PC-3 (cell line): ENCODE measurements around the gene SCD5.

Experiments
- EZH2 ChIP-seq: fragments of 300-600 bp; sonication (generic); IDR thresholded peaks from one replicate; pipeline ENCODE4 v1.6.1; 2017; ENCODE audit warnings: antibody characterized with exemption, mild to moderate bottlenecking, low read length; ENCODE audit not compliant: unreplicated experiment
- TF ChIP-seq, protein P1 (sequence below): fragments of 300-600 bp; sonication (generic); conservative IDR thresholded peaks from 2 replicates; pipeline ENCODE4 v1.5.1; 2017; ENCODE audit warnings: antibody characterized with exemption, low read depth, mild to moderate bottlenecking, low read length

GRCh38 chr4:82776925-82777542, 21.6 kb downstream of the SCD5 start:
- TF ChIP-seq, protein P1, sequence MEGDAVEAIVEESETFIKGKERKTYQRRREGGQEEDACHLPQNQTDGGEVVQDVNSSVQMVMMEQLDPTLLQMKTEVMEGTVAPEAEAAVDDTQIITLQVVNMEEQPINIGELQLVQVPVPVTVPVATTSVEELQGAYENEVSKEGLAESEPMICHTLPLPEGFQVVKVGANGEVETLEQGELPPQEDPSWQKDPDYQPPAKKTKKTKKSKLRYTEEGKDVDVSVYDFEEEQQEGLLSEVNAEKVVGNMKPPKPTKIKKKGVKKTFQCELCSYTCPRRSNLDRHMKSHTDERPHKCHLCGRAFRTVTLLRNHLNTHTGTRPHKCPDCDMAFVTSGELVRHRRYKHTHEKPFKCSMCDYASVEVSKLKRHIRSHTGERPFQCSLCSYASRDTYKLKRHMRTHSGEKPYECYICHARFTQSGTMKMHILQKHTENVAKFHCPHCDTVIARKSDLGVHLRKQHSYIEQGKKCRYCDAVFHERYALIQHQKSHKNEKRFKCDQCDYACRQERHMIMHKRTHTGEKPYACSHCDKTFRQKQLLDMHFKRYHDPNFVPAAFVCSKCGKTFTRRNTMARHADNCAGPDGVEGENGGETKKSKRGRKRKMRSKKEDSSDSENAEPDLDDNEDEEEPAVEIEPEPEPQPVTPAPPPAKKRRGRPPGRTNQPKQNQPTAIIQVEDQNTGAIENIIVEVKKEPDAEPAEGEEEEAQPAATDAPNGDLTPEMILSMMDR: no peak
- no peak for TF ChIP-seq EZH2
